Osteoblast (primary cell): ENCODE results near the gene IFITM2. TPM values are rescaled to one million over a fixed set of nuclear protein-coding genes. Genes with fewer than 3 reads are reported as not detected.
A peak's percentile ranks its signal among the peaks of the same experiment; 100 is the strongest.

Experiments used
- DNase-seq: peaks from one replicate; pipeline ENCODE4 v3.0.0; 2011; ENCODE audit warnings: low spot score, mixed read lengths; ENCODE audit not compliant: insufficient read length; ENCODE audit errors: missing footprints
- H2AFZ ChIP-seq: 2 replicates; pipeline ENCODE4 v1.6.0; 2011; ENCODE audit warnings: mild to moderate bottlenecking, low read length
- H3K27ac ChIP-seq: 2 replicates; pipeline ENCODE4 v1.5.1; 2011; ENCODE audit warnings: mild to moderate bottlenecking, low read depth, low read length, moderate library complexity
- H3K27me3 ChIP-seq: 2 replicates; pipeline ENCODE4 v1.6.0; 2012; ENCODE audit warnings: mild to moderate bottlenecking, control low read depth, inconsistent platforms, low read length, moderate library complexity; ENCODE audit not compliant: insufficient read depth
- H3K36me3 ChIP-seq: 2 replicates; pipeline ENCODE4 v1.5.1; 2011; ENCODE audit warnings: mild to moderate bottlenecking, low read length, control low read depth, moderate library complexity; ENCODE audit not compliant: insufficient read depth
- H3K4me1 ChIP-seq: 2 replicates; pipeline ENCODE4 v1.5.1; 2011; ENCODE audit warnings: mild to moderate bottlenecking, low read length, control low read depth, moderate library complexity; ENCODE audit not compliant: insufficient read depth
- H3K4me2 ChIP-seq: 2 replicates; pipeline ENCODE4 v1.6.0; 2011; ENCODE audit warnings: mild to moderate bottlenecking, low read length; ENCODE audit not compliant: insufficient read depth
- H3K4me3 ChIP-seq: fragments of 200-600 bp; sonication (generic); 3 replicates; pipeline ENCODE4 v1.5.1; 2012; ENCODE audit warnings: mild to moderate bottlenecking, low read length, inconsistent platforms; ENCODE audit not compliant: insufficient read depth
- H3K79me2 ChIP-seq: 2 replicates; pipeline ENCODE4 v1.6.0; 2012; ENCODE audit warnings: mild to moderate bottlenecking, low read length, control low read depth, inconsistent platforms; ENCODE audit not compliant: insufficient read depth
- H3K9me3 ChIP-seq: 2 replicates; pipeline ENCODE4 v1.5.1; 2011; ENCODE audit warnings: low read depth, low read length, control low read depth
- H4K20me1 ChIP-seq: 2 replicates; pipeline ENCODE4 v1.6.0; 2012; ENCODE audit warnings: mild to moderate bottlenecking, low read length, control low read depth; ENCODE audit not compliant: insufficient read depth
- total RNA-seq: library from RNA; depleted of rRNA; stranded (reverse); fragments of >200 nt; gene quantifications from 2 replicates; pipeline ENCODE4 v1.2.3, GENCODE V29; 2012
- TF ChIP-seq, protein P1 (sequence below): IDR thresholded peaks from 2 replicates; pipeline ENCODE4 v1.5.1; 2011; ENCODE audit warnings: mild to moderate bottlenecking, low read depth, low read length, moderate library complexity; ENCODE audit errors: extremely low read depth

IFITM2 gene
- total RNA-seq, 1 donor = 105 TPM

GRCh38 chr11:325796-326591 lies 18.4 kb downstream of the IFITM2 start:
- TF ChIP-seq, protein P1, sequence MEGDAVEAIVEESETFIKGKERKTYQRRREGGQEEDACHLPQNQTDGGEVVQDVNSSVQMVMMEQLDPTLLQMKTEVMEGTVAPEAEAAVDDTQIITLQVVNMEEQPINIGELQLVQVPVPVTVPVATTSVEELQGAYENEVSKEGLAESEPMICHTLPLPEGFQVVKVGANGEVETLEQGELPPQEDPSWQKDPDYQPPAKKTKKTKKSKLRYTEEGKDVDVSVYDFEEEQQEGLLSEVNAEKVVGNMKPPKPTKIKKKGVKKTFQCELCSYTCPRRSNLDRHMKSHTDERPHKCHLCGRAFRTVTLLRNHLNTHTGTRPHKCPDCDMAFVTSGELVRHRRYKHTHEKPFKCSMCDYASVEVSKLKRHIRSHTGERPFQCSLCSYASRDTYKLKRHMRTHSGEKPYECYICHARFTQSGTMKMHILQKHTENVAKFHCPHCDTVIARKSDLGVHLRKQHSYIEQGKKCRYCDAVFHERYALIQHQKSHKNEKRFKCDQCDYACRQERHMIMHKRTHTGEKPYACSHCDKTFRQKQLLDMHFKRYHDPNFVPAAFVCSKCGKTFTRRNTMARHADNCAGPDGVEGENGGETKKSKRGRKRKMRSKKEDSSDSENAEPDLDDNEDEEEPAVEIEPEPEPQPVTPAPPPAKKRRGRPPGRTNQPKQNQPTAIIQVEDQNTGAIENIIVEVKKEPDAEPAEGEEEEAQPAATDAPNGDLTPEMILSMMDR = no peak
- H3K79me2 ChIP-seq = no peaks in the 10 kb centered on the region
- DNase-seq = peak; percentile 29

GRCh38 chr11:326592-326841 lies 18.9 kb downstream of the IFITM2 start:
- H3K27ac ChIP-seq = peak overlapping the region; percentile 20
- DNase-seq = no peak
- H3K4me3 ChIP-seq = no peak overlapping the region
- H2AFZ ChIP-seq = no peak overlapping the region
- H3K4me2 ChIP-seq = no peak overlapping the region
- peaks cover 14% of the 10 kb centered on the region for H3K4me1 ChIP-seq
- no peaks in the 10 kb centered on the region for H3K79me2 ChIP-seq
- H3K27me3 ChIP-seq = no peaks in the 10 kb centered on the region
- no peaks in the 10 kb centered on the region for H3K36me3 ChIP-seq
- H4K20me1 ChIP-seq = no peaks in the 10 kb centered on the region
- TF ChIP-seq, protein P1 = no peak
- H3K9me3 ChIP-seq = no peaks in the 10 kb centered on the region

More at GRCh38 chr11:325796-326591, 18.4 kb downstream of the IFITM2 start:
- Histone ChIP-seq H3K27me3 (no peaks in the 10 kb centered on the region), H3K27ac (no peak overlapping the region), H3K4me2 (no peak overlapping the region), H3K4me1 (peaks cover 14% of the 10 kb centered on the region), H2AFZ (no peak overlapping the region), H3K9me3 (no peaks in the 10 kb centered on the region), H3K36me3 (no peaks in the 10 kb centered on the region), H3K4me3 (no peak overlapping the region), H4K20me1 (no peaks in the 10 kb centered on the region)

DNA sequence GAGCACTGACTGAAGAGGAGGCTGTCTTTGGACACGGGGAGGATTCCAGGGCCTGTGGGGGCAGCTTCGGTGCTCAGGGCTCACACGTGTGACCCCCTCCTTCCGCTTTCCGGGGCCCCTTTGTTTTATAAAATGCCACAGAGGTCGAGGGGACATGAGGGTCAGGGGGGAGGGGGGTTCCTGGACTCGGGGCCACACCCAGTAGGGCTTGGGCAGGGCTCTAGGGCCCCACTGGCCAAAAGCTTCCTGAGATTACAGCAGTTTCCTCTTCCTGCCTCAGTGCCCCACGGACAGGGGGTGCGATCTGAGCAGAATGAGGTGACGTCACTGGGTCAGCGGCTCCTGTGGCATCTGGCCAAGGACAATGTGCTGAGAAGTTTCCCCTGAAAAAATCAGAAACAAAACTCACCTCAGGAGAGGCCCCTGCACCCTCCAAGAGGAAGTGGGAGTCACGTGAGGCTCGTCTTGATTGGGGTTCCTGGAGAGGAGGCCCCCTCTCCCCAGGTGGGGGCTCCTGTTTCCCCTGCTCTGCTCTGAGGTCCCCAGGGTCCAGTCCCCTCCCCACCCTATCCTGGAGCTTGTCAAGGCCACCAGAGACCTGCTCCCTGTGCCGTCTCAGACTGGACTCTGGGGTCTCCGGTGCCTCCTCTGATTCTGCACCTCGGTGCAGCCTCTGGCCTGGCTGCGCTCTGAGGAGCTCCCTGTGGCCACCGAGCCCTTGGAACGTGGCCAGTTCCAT lies 19.4 kb downstream of the IFITM2 start:
- Histone ChIP-seq H2AFZ (peak overlapping the region; percentile 56), H3K79me2 (no peaks in the 10 kb centered on the region), H3K4me3 (no peak overlapping the region), H3K4me1 (peaks cover 14% of the 10 kb centered on the region), H3K4me2 (peak overlapping the region; percentile 43), H3K27me3 (no peaks in the 10 kb centered on the region), H3K9me3 (no peaks in the 10 kb centered on the region), H3K27ac (peak overlapping the region; percentile 20), H4K20me1 (no peaks in the 10 kb centered on the region), H3K36me3 (no peaks in the 10 kb centered on the region)
- TF ChIP-seq, protein P1 = no peak
- peak; percentile 84 for DNase-seq

GRCh38 chr11:327581-327923 lies 19.9 kb downstream of the IFITM2 start:
- Histone ChIP-seq H3K79me2 (no peaks in the 10 kb centered on the region), H3K27ac (peak overlapping the region; percentile 20), H4K20me1 (no peaks in the 10 kb centered on the region), H2AFZ (peak overlapping the region; percentile 56), H3K27me3 (no peaks in the 10 kb centered on the region), H3K9me3 (no peaks in the 10 kb centered on the region), H3K36me3 (no peaks in the 10 kb centered on the region), H3K4me1 (peaks cover 14% of the 10 kb centered on the region), H3K4me2 (no peak overlapping the region), H3K4me3 (no peak overlapping the region)
- no peak for DNase-seq
- TF ChIP-seq, protein P1 = no peak
